22Rv1 (cell line): ENCODE data around the gene ACOX3.

Experiments used
- CTCF ChIP-seq: fragments of 450-650 bp; IDR thresholded peaks from 2 replicates; pipeline ENCODE4 v1.5.1; 2017; ENCODE audit warnings: mild to moderate bottlenecking
- ZFX ChIP-seq: fragments of 450-650 bp; IDR thresholded peaks from 2 replicates; pipeline ENCODE4 v1.6.1; 2017; ENCODE audit warnings: antibody characterized with exemption, borderline replicate concordance

- no peak for TF ChIP-seq CTCF
- TF ChIP-seq ZFX, result no peak
Observed at GRCh38 chr4:8387615-8388527, 52.7 kb downstream of the ACOX3 start.
